HCT116 (cell line): ENCODE data around the gene CASP10. TPM values are rescaled to one million over a fixed set of nuclear protein-coding genes. Genes with fewer than 3 reads are reported as not detected.

Experiments
- ATAC-seq: fragments of 200-7000 bp; cut with Tn5 transposase; 2 replicates; pipeline ENCODE4 v1.9.1; 2020; ENCODE audit warnings: mild to moderate bottlenecking, moderate library complexity
- BruUV-seq: library from RNA; stranded (reverse); fragments of 400-500 nt; replicated peaks from 2 replicates; lab custom pipeline; 2021; lab: Mats Ljungman, UMichigan
- CTCF ChIA-PET: fragments of 300-600 bp; sonication (Branson Sonifier 250); formaldehyde crosslinking; loops from one replicate; lab custom pipeline; 2021; ENCODE audit warnings: antibody characterized with exemption; lab: Charles Lee
- POLR2A ChIA-PET: fragments of 300-600, 350-600 bp; sonication (Branson Sonifier 250); formaldehyde crosslinking; loops from one replicate; lab custom pipeline; 2021; ENCODE audit warnings: antibody characterized with exemption; lab: Charles Lee
- RAD21 ChIA-PET, 2 experiments: fragments of 300-600 bp; sonication (Branson Sonifier 250); formaldehyde crosslinking; loops; one replicate each; lab custom pipeline; 2023; ENCODE audit warnings: low total read pairs in 2 of 2; ENCODE audit not compliant: uncharacterized antibody in 2 of 2, unreplicated experiment in 2 of 2, low non-redundant PET in 1 of 2; lab: Charles Lee
- DNase-seq: peaks from one replicate; pipeline ENCODE4 v3.0.0-alpha.2; 2010; ENCODE audit warnings: low read depth, low spot score
- H2AFZ ChIP-seq: fragments of 200-600 bp; shearing (Covaris generic), sonication (generic); 2 replicates; pipeline ENCODE4 v1.6.1; 2017; ENCODE audit warnings: low read depth, mixed run types, mixed read lengths, antibody characterized with exemption, low read length; ENCODE audit not compliant: poor library complexity, severe bottlenecking
- H3K27ac ChIP-seq: 2 replicates; pipeline ENCODE4 v1.5.1; 2012; ENCODE audit warnings: low read depth, low read length
- H3K27me3 ChIP-seq: fragments of 200-600 bp; sonication (generic); 2 replicates; pipeline ENCODE4 v1.6.1; 2016; ENCODE audit warnings: mixed run types, low read length, mixed read lengths; ENCODE audit not compliant: insufficient read depth
- H3K36me3 ChIP-seq, 2 experiments: fragments of 200-500 bp in 1 of 2; fragments of 200-600 bp in 1 of 2; sonication (Bioruptor generic) in 1 of 2; sonication (generic) in 1 of 2; 2 replicates each; pipeline versions ENCODE4 v1.5.1 to v1.6.1; 2014 to 2016; ENCODE audit warnings: low read length in 2 of 2, inconsistent platforms in 1 of 2, mixed read lengths in 1 of 2, mixed run types in 1 of 2; ENCODE audit not compliant: insufficient read depth in 2 of 2, control insufficient read depth in 1 of 2
- H3K4me1 ChIP-seq, 2 experiments: fragments of 200-600 bp in 1 of 2; sonication (generic) in 1 of 2; 2 replicates each; pipeline versions ENCODE4 v1.5.1 to v1.6.1; 2012 to 2017; ENCODE audit warnings: low read length in 2 of 2, inconsistent platforms in 1 of 2, mild to moderate bottlenecking in 1 of 2, mixed read lengths in 1 of 2, mixed run types in 1 of 2, moderate library complexity in 1 of 2; ENCODE audit not compliant: insufficient read depth in 2 of 2, control insufficient read depth in 1 of 2
- H3K4me2 ChIP-seq: fragments of 200-600 bp; sonication (generic); 2 replicates; pipeline ENCODE4 v1.6.1; 2017; ENCODE audit warnings: mixed run types, low read length, mixed read lengths
- H3K4me3 ChIP-seq, 2 experiments: fragments of 200-600 bp in 1 of 2; sonication (generic) in 1 of 2; replicated peaks in 1 of 2; 2 replicates each; pipeline ENCODE4 v1.5.1; 2011 to 2016; ENCODE audit warnings: low read length in 2 of 2, control low read depth in 1 of 2, low read depth in 1 of 2, mild to moderate bottlenecking in 1 of 2, mixed read lengths in 1 of 2, mixed run types in 1 of 2
- H3K79me2 ChIP-seq: fragments of 200-600 bp; sonication (generic); 2 replicates; pipeline ENCODE4 v1.6.1; 2017; ENCODE audit warnings: mild to moderate bottlenecking, mixed run types, low read length, moderate library complexity, mixed read lengths; ENCODE audit not compliant: insufficient read depth
- H3K9ac ChIP-seq: fragments of 200-600 bp; sonication (generic); 2 replicates; pipeline ENCODE4 v1.6.1; 2016; ENCODE audit warnings: low read length, mixed read lengths
- H3K9me2 ChIP-seq: fragments of 200-600 bp; sonication (generic), shearing (Covaris generic); 2 replicates; pipeline ENCODE4 v1.6.1; 2017; ENCODE audit warnings: mixed run types, mild to moderate bottlenecking, moderate library complexity; ENCODE audit not compliant: insufficient read depth
- H3K9me3 ChIP-seq, 2 experiments: fragments of 200-500 bp in 1 of 2; fragments of 200-600 bp in 1 of 2; sonication (Bioruptor generic) in 1 of 2; sonication (generic) in 1 of 2; 2 replicates each; pipeline ENCODE4 v1.6.1; 2014 to 2017; ENCODE audit warnings: low read length in 2 of 2, mixed read lengths in 2 of 2, inconsistent platforms in 1 of 2, low read depth in 1 of 2, mild to moderate bottlenecking in 1 of 2, mixed run types in 1 of 2, moderate library complexity in 1 of 2; ENCODE audit not compliant: control insufficient read depth in 1 of 2, insufficient read depth in 1 of 2
- H4K20me1 ChIP-seq: fragments of 200-600 bp; sonication (generic), shearing (Covaris generic); 2 replicates; pipeline ENCODE4 v1.6.1; 2017; ENCODE audit warnings: mixed run types, mild to moderate bottlenecking, moderate library complexity; ENCODE audit not compliant: insufficient read depth
- ATF3 ChIP-seq: IDR thresholded peaks from 2 replicates; pipeline ENCODE4 v1.6.1; 2012
- CBX3 ChIP-seq: IDR thresholded peaks from 2 replicates; pipeline ENCODE4 v1.6.1; 2012; ENCODE audit warnings: low read depth
- CEBPB ChIP-seq: IDR thresholded peaks from 2 replicates; pipeline ENCODE4 v1.6.1; 2012; ENCODE audit warnings: low read depth
- ELF1 ChIP-seq: IDR thresholded peaks from 2 replicates; pipeline ENCODE4 v1.6.1; 2012; ENCODE audit warnings: low read depth, borderline replicate concordance
- EZH2 ChIP-seq: fragments of 200-600 bp; sonication (generic); IDR thresholded peaks from 2 replicates; pipeline ENCODE4 v1.6.1; 2017; ENCODE audit warnings: antibody characterized with exemption, mixed run types
- EZH2phosphoT487 ChIP-seq: fragments of 200-600 bp; IDR thresholded peaks from 2 replicates; pipeline ENCODE4 v1.6.1; 2018; ENCODE audit warnings: antibody characterized with exemption, borderline replicate concordance
- FOSL1 ChIP-seq: IDR thresholded peaks from 2 replicates; pipeline ENCODE4 v1.6.1; 2012; ENCODE audit warnings: low read depth
- POLR2A ChIP-seq: IDR thresholded peaks from 2 replicates; pipeline ENCODE4 v1.7.0; 2011; ENCODE audit warnings: borderline replicate concordance; ENCODE audit not compliant: insufficient read depth, insufficient read length; ENCODE audit errors: extremely low read depth
- POLR2AphosphoS5 ChIP-seq: IDR thresholded peaks from 2 replicates; pipeline ENCODE4 v1.6.1; 2011; ENCODE audit warnings: mild to moderate bottlenecking, low read depth, low read length, moderate library complexity
- SIN3A ChIP-seq: IDR thresholded peaks from 2 replicates; pipeline ENCODE4 v1.6.1; 2012; ENCODE audit warnings: low read depth
- SP1 ChIP-seq: IDR thresholded peaks from 2 replicates; pipeline ENCODE4 v1.6.1; 2012; ENCODE audit warnings: low read depth
- SRF ChIP-seq: IDR thresholded peaks from 2 replicates; pipeline ENCODE4 v1.6.1; 2012; ENCODE audit warnings: low read depth
- TCF7L2 ChIP-seq: IDR thresholded peaks from 2 replicates; pipeline ENCODE4 v1.7.0; 2011; ENCODE audit warnings: borderline replicate concordance, inconsistent platforms; ENCODE audit not compliant: insufficient read depth, insufficient read length; ENCODE audit errors: extremely low read depth
- YY1 ChIP-seq: IDR thresholded peaks from 2 replicates; pipeline ENCODE4 v1.6.1; 2011; ENCODE audit warnings: low read length, low read depth, moderate library complexity, mild to moderate bottlenecking; ENCODE audit not compliant: insufficient replicate concordance; ENCODE audit errors: extremely low read depth
- ZBTB33 ChIP-seq: IDR thresholded peaks from 2 replicates; pipeline ENCODE4 v1.6.1; 2011; ENCODE audit warnings: mild to moderate bottlenecking, low read length, moderate library complexity; ENCODE audit not compliant: insufficient replicate concordance; ENCODE audit errors: extremely low read depth
- ZNF274 ChIP-seq: fragments of 200-500 bp; sonication (Bioruptor generic); IDR thresholded peaks from 2 replicates; pipeline ENCODE4 v1.6.1; 2014; ENCODE audit warnings: mild to moderate bottlenecking, low read depth, low read length, inconsistent platforms
- intact Hi-C: fragments of 100-400 bp; cut with micrococcal nuclease; formaldehyde crosslinking; loops from 2 replicates; pipeline ENCODE4 v1.10.0; 2022
- total RNA-seq: library from RNA; stranded (reverse); gene quantifications from one replicate; pipeline ENCODE4 v1.2.1, GENCODE V29; 2021; ENCODE audit not compliant: unreplicated experiment

Gene CASP10
- total RNA-seq, 1 experiment from 2014 or later, result 2.6 TPM

GRCh38 chr2:201223089-201224073 lies 40.4 kb downstream of the CASP10 start (continued):
- no peak for TF ChIP-seq POLR2AphosphoS5

GRCh38 chr2:201228271-201228911 lies 45.5 kb downstream of the CASP10 start:
- no peak overlapping the region for H2AFZ ChIP-seq
- no peak overlapping the region for H3K4me2 ChIP-seq
- H3K9ac ChIP-seq, result no peak overlapping the region
- H3K27ac ChIP-seq, result no peak overlapping the region
- intact Hi-C loops, result no loop called here
- ChIA-PET RAD21 (no interaction called here), POLR2A (no interaction called here), CTCF (no interaction called here)
- no peaks in the 10 kb centered on the region for H4K20me1 ChIP-seq
- no peak for TF ChIP-seq POLR2AphosphoS5
- no peak for TF ChIP-seq SIN3A
- no peak for TF ChIP-seq TCF7L2
- TF ChIP-seq POLR2A, result no peak
- no peak for TF ChIP-seq SRF
- TF ChIP-seq SP1, result no peak
- no peak for TF ChIP-seq CBX3
- no peak for TF ChIP-seq EZH2phosphoT487
- no peak for TF ChIP-seq ELF1
- no peak for TF ChIP-seq FOSL1
- no peak for TF ChIP-seq ATF3
- TF ChIP-seq YY1, result no peak
- TF ChIP-seq CEBPB, result no peak
- TF ChIP-seq EZH2, result no peak
- TF ChIP-seq ZBTB33, result no peak
- TF ChIP-seq ZNF274, result no peak
- H3K79me2 ChIP-seq, result no peaks in the 10 kb centered on the region
- H3K36me3 ChIP-seq, result no peaks in the 10 kb centered on the region
- no peaks in the 10 kb centered on the region for H3K27me3 ChIP-seq
- H3K4me1 ChIP-seq, result peaks cover 10 to 18% of the 10 kb centered on the region in 2 experiments
- H3K9me3 ChIP-seq, result no peaks in the 10 kb centered on the region
- BruUV-seq, result no TSS peak
- no peak for ATAC-seq
- H3K4me3 ChIP-seq, result no peak overlapping the region
- H3K9me2 ChIP-seq, result no peaks in the 10 kb centered on the region
- DNase-seq, result no peak
